NCI-H1930 (cell line): ENCODE results near the gene BMP6.

ENCODE experiments used
- DNase-seq, 2 experiments: peaks; one replicate each; lab custom pipeline; 2025; lab: John Stamatoyannopoulos, UW

The BMP6 gene

DNA sequence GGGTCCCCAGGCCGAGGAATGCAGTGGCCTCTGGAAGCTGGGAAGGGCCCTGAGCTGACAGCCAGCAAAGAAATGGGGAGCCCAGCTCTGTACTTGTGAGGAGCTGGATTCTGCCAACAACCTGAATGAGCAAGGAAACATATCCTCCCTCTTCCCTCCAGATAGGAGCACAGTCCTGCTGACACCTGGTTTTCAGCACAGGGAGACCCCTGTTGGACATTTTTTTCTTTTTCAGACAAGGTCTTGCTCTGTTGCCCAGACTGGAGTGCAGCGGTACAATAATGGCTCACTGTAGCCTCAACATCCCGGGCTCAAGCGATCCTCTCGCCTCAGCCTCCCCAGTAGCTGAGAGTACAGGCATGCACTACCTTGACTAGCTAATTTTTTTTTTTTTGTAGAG lies 21.5 kb downstream of the BMP6 start:
- DNase-seq: no peak

DNA sequence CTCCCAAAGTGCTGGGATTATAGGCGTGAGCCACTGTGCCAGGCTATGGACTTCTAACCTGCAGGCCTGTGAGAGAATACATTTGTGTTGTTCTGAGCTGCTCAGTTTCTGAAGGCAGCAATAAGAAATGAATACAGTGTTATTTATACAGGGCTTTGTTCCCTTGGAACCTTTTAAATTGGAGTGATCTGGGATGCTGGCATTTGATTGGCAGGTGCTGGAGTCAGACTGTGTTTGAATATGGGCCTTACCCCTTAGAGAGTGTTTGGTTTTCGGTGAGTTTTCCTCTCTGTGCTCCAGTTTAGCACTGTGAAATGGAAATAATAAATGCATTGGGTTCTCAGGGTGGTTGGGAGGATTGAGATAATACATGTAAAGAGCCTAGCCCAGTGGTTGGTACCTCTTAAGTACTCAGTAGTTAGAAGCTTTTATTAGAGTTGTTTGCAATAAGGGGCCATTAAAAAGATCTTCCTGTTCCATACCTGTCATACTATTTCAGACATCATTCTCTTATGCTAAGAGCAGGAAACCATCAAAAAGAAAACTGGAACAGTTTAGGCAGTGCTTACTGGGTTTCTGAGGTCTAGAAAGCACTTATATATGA lies 22.1 kb downstream of the BMP6 start:
- no peak for DNase-seq

DNA sequence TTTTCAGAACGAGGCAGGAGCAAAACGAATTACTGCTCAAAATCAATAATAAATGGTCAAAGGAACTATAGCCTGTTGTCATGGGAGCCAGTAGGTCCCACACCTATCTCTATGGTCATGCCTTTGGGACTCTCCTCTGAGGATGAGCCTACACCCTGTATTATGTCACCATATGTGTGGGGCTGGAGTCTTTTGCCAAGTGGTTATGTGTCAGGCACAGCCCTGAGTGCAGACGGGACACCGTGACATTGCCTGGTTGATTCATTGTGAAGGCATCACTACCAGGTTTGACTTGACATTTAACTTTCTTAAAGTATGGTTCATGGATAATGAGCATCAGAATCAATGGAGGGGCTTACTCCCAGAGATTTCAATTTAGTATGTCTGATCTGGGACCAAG lies 23.6 kb downstream of the BMP6 start:
- no peak for DNase-seq

DNA sequence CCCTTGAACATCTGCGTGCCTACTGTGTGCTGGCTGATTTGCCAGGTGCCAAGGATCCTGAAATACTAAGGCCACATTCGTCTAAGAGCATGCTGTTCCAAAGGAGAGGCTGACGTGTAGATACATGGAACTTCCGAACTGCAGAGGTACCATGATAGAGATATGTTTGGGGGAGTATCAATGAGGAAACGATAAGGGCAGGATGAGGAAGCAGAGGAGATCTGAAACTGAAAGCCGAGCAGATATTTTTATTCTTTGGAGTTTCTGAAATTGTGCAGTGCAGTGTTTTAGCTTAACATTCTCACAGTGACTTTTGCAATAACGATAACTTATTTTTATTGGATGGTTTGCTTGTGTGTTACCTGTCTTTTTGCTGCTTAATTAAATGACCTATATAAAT lies 24.3 kb downstream of the BMP6 start:
- no peak for DNase-seq

DNA sequence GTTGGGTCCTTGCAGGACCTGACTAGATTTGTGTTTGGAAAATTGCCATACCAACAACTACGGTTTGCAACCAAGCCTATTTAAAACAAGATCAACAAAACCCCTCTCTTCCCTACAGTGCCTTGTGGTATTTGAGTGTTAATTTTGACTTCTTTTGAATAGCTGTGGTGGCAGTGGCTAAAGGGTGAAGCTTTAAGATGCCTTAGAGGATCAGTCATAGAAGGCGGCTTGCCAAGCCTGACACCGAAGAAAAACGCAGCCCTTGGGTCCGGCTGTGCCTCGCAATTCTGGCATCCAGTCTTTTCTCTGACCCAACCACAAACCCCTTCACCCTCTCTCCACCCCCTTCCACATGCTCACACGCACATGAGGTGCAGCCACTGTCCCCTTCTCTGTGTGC lies 32.6 kb downstream of the BMP6 start:
- DNase-seq: no peak

DNA sequence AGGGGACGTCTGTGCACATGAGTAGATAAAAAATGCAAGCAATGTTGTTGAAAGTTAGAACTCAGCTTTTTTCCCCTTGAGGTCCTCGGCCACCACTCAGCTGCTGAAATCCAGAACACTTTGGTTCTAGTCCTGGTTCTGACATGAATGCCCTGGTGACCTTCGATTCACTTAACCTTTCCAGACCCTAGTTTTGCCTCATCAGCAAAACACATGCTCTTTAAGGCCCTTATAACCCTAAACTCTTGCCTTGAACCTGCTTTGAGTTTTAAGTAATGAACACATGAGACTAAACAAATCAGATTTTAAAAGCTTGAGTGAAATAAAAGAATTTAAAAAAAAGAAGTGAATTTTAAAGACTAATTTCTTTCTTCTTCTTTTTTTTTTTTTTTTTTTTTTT lies 33.4 kb downstream of the BMP6 start:
- no peak for DNase-seq

DNA sequence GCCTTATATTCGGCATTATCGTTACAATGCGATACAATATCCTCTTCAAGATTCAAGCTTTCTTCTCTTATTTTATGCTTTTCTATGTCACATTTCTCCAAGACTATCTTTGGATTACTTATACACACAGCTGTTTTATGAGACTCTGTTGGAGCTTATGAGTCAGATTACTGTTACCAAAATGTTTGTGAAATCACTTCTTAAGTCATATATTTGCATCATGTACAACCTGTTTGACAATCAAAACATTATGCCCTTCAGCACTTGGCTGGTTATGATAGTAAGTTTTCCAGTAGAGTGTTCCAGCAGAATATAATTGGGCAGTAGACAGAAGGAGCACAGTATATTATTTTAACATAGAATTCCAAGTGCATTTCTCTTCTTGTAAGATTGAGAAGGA lies 35.2 kb downstream of the BMP6 start:
- DNase-seq: no peak

DNA sequence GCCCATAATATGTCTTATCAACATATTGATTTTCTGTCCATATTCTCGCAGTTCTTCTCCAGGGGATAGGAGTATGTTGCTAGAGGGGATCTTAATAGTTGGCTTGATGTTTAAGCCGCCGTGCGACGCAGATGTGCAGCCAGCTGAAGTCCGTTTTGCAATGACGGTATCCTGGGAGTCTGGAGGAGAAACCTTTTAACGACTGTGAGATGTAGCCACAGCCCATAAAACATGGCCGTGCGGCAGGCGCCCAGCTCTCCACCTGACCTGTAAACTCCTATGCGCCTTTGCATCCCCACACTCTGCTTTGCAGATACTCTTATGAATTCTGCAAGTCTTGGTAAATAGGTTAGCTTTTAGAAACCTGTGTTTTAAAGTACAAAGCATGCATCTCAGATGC lies 36.9 kb downstream of the BMP6 start:
- DNase-seq: no peak

DNA sequence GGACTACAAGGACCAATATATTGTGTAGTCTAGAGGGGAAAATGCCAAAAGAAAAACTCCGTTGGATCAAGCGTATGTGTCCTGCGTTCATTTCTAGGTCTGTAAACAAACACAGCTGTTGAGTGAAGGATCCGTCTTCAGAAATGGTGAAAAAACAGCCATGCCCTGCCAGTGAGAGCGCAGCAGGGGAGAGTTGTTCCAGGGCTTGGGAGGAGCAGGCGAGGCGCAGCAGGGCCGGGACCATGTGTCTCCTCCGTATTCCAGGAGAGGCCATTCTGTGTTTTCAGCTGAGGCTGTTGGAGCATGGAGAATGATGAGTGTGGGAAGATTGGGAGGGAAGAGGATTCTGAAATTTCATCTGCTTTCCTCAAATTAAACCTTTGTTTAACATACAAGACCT lies 38.0 kb downstream of the BMP6 start:
- DNase-seq: no peak

DNA sequence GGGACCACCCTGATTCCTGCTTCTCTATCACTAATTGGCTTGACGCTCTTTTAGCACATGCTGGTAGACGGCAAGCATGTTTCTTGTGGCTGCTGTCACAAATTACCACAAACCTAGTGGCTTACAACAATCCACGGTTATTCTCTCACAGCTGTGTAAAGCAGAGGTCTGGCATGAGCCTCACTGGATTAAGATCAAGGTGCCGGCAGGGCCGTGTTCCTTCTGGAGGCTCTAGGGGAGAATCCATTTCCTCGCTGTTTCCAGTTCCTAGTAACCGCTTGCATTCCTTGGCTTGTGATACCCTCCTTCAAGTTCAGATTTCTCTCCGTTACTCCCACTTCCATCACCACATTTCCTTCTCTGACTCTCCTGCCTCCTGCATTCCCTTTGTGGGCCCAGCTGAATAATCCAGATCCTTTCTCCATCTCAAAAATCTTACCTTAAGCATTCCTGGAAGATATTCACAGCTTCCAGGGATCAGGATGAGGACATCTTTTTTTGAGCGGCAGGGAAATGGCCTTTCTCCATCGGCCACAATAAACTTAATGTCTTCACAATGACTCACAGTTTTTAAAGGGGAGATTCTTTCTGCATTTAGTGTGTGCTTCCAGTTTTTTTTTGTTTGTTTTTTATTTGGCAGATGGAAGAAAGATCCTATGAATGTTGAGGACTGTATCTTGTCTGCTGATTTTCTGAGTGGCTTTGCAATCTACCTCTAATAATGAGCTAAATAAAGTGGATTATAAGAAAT lies 39.9 kb downstream of the BMP6 start:
- no peak for DNase-seq

DNA sequence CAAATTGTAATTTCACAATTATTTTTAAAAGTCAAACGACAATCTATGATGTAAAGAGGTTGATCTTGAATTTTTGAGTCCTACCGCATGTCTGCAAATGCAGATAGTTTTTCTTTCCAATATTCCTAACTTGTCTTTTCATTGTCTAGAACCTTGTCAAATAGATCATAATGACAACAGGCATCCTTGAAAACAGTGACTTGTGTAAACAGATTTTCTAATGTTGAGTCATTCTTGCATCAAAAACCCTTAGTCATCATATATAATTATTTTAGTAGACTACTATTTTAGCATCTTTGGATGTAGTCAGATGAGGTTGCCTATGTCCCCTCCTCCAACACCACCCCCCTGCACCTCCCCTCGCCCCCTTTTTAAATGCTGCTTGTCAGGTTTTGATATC lies 43.8 kb downstream of the BMP6 start:
- DNase-seq: no peak

DNA sequence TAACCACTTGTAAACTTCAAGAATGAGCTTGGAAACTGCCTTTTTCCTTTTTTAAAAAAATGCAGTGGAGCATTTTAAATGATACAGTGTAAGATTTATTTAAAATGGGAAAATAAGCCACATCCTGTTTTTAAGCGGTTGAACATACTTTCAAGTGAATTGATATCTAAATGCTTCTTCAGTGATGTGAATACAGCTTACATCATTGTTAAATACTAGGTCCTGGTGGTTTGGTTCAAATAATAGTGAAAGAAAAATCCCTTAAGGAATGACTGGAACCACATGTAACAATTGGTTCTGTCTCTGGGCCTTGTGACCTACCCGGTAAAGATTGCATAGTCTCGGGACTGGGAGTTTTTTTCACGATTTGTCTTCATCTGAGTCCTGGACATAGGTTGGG lies 44.2 kb downstream of the BMP6 start:
- no peak for DNase-seq

DNA sequence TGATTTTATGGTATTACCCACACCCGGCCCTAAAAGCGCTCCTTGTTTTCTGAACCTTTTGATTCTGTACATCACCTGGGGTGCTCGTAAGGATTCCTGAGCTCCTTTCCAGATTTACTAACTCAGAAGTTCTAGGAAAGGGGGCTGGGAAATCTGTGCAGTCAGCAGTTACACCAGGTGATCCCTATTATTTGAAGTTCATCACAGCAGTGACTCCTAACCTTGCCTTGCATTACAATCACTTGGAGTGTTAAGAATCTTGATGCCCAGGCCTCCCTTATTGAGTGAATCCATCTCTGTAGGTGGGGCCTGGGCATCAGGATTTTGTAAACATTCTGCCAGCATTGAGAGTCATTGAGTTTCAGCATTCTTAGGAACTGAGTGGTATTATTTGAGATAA lies 44.7 kb downstream of the BMP6 start:
- no peak for DNase-seq

DNA sequence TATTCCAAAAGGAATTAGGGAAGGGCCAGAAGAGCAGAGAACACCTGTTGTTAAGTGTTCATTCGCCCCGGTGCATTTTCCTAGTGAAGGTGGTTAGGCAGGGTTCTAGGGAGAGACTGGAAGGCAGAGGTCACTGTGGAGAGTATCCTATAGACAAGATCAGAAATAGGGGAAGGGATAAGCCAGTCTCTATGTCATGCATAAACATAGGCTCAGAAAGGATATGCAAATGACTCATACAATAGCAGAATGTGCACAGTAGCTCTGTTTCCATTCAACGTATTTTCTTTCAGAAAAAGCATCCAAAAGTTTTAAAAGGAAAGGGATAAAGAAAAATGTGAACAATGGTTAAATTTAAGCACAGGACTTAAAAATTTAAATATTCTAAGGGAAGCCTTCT lies 47.4 kb downstream of the BMP6 start:
- no peak for DNase-seq

DNA sequence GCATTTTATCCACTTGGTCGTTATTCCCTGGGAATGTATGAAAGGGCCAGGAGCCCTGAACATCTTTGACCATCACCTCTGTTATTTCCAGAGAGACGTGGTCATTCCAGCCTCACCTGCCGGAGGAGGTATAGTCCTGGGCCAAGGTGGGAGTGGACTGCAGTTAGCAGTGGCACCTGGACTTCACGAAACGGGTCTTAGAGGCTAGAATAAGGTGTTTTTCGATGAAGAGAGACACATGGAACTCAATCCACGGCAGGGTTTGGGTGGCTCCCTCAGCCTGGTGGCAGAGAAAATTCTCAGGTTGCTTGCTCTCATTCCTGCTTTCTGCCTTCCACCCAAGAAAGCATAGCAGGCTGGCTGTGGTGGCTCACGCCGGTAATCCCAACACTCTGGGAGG lies 48.0 kb downstream of the BMP6 start:
- no peak for DNase-seq

DNA sequence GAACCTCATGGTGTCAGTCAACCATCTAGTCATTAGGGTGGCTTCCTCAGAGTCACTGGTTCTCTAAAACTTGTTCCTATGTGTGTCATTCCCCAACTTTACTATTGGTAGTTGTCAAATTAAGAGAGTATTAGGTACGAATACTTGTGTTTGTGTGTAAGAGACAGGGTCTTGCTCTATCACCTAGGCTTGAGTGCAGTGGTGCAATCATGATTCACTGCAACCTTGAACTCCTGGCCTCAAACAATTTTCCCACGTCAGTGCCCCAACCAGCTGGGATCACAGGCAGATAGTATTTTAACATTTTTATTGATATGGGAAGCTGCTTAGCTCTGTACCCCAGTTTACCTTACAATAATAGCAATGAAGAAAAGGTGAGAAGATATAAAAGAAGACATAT lies 50.6 kb downstream of the BMP6 start:
- no peak for DNase-seq

DNA sequence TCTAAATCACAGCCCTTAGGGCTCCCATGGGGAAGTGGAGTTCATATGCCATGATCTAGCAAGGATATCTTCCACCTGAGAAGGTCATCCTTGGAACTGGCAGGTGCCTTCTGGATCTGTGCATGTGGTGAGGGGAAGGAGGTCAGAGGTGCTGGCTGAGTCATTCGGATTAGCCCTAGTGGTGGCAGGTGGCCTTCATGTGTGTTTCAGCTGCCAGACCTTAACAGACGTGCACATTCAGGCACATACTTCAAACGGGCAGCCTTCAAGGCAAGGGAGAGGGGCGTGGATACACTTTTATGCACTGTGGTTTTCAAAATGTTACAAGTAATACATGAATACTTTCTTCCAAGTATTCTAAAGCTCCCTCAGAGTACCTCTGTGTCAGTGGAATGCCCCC lies 51.2 kb downstream of the BMP6 start:
- DNase-seq: no peak

DNA sequence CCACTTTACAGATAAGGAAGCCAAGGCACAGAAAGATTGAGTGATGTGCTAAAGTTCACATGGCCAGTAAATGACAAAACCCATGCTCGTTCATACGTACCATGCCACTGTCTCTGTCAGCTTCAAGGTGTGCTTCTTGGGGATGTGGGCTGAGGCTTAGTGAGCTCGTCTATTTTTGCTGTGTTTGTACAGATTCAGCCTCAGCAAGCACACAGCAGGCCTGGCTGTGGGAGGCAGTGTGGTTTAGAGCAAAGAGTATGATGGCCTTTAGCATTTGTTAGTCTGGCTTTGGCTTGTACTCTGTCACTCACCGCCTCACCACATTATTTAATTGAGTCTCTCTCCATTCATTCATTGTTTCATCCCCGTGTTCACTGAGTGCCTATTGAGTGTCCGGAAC lies 55.3 kb downstream of the BMP6 start:
- no peak for DNase-seq

DNA sequence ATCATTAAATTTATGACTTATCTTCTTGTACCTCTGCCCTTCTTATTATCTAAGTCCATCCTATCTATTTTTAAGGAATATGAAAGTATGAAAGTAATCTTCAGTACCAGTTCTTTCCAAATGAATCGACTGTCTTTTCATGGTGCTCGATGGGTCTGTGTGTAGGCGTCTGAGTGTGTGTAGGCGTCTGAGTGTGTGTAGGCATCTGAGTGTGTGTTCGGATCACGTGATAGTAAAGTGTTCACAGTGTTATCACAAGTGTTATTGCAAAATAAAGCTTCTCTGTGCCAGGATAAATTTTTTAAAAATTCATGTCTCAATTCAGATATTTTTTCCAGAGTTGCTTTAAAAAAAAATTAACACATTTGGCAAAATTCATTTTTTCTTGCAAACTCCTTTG lies 58.3 kb downstream of the BMP6 start:
- DNase-seq: no peak

DNA sequence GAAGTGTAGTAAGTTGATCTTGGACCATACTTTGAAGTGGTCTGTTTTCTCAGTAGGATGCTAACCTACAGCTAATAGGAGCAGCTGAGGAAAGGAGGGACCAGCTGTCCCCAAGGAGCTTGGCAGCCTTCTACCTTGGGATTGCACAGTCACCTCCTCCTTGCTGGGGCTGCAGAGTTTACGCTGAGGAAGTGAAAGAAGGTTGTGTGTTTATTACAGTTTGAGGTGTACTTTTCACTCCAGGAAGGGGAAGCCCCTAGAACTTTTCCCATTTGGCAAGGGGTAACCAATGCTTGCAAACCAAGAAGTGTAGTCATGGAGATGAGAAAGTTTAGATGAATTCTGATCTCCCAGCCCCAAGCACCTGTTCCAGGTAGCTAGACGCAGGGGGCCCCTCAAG lies 58.8 kb downstream of the BMP6 start:
- DNase-seq: no peak

DNA sequence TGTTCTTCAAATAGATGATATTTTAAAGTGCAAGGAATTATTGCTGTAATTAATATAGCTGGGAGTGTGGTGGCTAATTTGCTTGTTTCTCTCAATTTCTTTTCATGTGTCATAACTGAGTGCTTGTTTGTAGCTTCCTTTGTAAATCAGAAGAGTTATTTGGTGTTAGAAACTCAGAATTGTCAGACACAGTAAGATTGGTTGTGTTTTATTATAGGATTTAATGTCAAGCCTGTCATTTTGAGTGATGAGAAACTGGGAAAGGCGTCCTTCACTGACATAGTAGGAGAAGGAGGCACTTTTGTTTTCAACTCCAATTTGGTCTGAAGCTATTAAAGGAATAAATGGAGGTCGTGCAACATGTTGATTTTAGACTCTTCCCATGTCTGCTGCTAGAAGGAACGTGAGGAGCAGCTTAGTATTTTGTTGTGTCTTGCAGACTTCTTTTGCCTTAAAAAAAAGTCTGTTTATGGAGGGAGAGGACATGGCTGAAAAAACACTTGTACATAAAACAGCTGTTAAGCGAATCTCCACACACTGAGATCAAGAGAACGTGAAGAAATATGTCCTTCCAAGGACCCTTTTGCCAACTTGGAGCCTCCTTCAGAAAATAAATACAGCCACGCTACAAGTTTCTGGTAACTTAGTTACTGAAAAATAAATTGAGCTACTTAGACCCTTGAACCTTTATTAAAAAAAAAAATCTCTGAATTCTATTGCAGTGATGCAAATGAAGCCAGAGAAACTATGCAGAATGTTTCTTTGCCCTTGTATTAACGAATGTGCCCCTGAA lies 59.5 kb downstream of the BMP6 start:
- DNase-seq: no peak

DNA sequence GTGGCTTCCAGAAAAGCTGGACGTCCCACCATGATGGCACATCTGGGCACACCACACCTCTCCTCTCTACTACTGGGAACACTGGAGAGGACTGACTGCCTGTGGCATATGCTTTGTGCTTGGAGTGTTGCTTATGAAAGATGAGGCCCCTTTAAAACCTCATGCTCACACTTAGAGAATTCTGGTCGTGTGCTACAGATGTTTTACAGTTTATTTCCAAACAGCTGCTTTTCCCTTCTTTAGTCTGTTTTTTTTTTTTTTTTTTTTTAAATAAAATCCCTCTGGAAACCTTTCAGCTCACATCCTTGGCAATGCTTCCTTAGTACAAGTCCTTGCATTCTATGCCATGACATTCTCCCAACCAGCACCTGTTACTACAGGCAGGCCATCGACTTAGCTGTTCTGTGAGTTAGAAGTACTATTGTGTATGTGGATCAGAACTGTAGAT lies 60.3 kb downstream of the BMP6 start:
- DNase-seq: no peak

DNA sequence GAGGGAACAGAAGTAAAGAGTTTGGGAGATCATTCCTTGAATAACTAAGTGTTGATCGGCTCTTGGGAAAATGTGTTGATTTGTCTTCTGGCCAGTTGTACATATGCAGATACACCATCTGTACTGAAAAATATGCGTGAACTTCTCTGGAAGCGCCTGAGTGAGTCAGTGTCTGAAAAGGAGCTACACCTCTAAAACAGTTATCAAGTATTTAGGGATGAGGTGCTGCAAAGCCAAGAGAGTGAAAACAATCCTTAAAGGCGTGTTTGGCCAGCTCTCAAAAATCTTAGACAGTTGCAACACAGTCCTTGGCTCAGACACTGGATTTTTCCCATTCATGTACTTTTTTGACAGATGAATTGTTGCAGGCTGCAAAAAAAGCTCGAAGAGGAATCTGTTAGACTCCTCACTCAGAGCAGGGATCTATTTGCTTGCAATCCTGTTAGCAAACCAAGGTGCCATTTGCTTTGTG lies 61.3 kb downstream of the BMP6 start:
- DNase-seq: no peak
